Sigmoid colon (tissue), 7 donors: Measurements from ENCODE around the gene GYG1. TPM values are rescaled to one million over a fixed set of nuclear protein-coding genes. Genes with fewer than 3 reads are reported as not detected.

Source experiments
- DNase-seq: peaks from one replicate; pipeline ENCODE4 v3.0.0-alpha.2; 2019
- H3K27ac ChIP-seq, 4 donors: fragments of 200-600 bp; sonication (generic); one replicate each; pipeline ENCODE4 v1.5.1; 2016 to 2019; ENCODE audit warnings: mild to moderate bottlenecking in 1 of 4
- H3K27me3 ChIP-seq, 3 donors: fragments of 200-600 bp; sonication (generic); one replicate each; pipeline ENCODE4 v1.5.1; 2019; ENCODE audit warnings: mild to moderate bottlenecking in 1 of 3
- H3K36me3 ChIP-seq, 4 donors: fragments of 200-600 bp; sonication (generic); one replicate each; pipeline ENCODE4 v1.5.1; 2016 to 2019
- H3K4me1 ChIP-seq, 4 donors: fragments of 200-600 bp; sonication (generic); one replicate each; pipeline ENCODE4 v1.5.1; 2017 to 2019
- H3K4me3 ChIP-seq, 4 donors: fragments of 200-600 bp; sonication (generic); one replicate each; pipeline ENCODE4 v1.5.1; 2017 to 2019; ENCODE audit warnings: mild to moderate bottlenecking in 2 of 4, moderate library complexity in 1 of 4
- H3K9me3 ChIP-seq, 4 donors: fragments of 200-600 bp in 3 of 4; sonication (generic) in 3 of 4; one replicate each; pipeline versions ENCODE4 v1.5.1 to v1.6.1; 2013 to 2019
- CTCF ChIP-seq, 4 experiments: fragments of 450-650 bp in 3 of 4; fragments of 200-600 bp in 1 of 4; IDR thresholded peaks; one replicate each; pipeline ENCODE4 v1.5.1; 2016 to 2019; ENCODE audit warnings: antibody characterized with exemption in 4 of 4, mild to moderate bottlenecking in 3 of 4, moderate library complexity in 2 of 4
- EP300 ChIP-seq, 4 donors: sonication (generic); formaldehyde crosslinking; IDR thresholded peaks; one replicate each; pipeline ENCODE4 v1.6.1; 2017; ENCODE audit warnings: antibody characterized with exemption in 4 of 4
- POLR2A ChIP-seq, 2 donors: fragments of 450-650 bp; IDR thresholded peaks; one replicate each; pipeline ENCODE4 v1.6.1; 2016; ENCODE audit warnings: antibody characterized with exemption in 2 of 2, mild to moderate bottlenecking in 2 of 2, moderate library complexity in 2 of 2
- POLR2AphosphoS5 ChIP-seq, 4 donors: sonication (generic); formaldehyde crosslinking; IDR thresholded peaks; one replicate each; pipeline ENCODE4 v1.6.1; 2017; ENCODE audit warnings: antibody characterized with exemption in 4 of 4
- WGBS, 2 donors: extraction: QIAGEN DNeasy Blood & Tissue Kit; methylation state at CpG; one replicate each; pipeline ENCODE4 v1.1.7; 2013; 5-methylcytosine and 5-hydroxymethylcytosine counted together
- intact Hi-C: fragments of 100-400 bp; cut with DNase I; formaldehyde crosslinking; loops from one replicate; pipeline ENCODE4 v1.15.1; 2023
- polyA plus RNA-seq, 3 donors: library from polyadenylated mRNA; stranded (reverse); fragments of 200-250 nt; gene quantifications; one replicate each; pipeline ENCODE4 v1.2.3, GENCODE V29; 2013
- total RNA-seq, 4 donors: library from RNA; depleted of rRNA; stranded (reverse); fragments of >200 nt; gene quantifications; one replicate each; pipeline ENCODE4 v1.1.0, GENCODE V29; 2016
- donor health status: healthy with polysubstance abuse.
- donor health status: Bipolar disorder and iron deficiency.
- donor health status: healthy.

GYG1 gene
- total and polyA plus RNA-seq, 7 donors: 31.8 to 213 (median 142) TPM

DNA sequence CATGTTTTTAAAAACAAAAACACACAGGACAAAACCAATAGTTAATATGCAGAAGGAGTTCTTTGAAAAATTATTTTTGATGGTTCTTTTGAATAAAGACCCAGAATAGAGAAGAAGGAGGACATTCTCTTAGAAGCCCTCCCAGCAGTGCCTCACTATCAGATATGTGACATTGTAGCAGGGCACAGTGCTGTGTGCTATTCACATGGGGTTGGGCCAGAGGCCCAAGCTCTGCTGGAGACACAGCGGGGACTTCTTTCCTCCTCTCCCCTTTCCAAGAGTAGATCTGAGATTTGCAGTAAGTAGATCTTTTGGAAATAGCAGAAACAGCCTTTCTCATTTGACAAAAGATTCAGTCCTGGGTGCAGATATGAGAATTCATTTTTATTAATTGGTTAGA, 6.3 kb downstream of the GYG1 start:
- DNase-seq: no peak
- no peak overlapping the region for H3K4me3 ChIP-seq
- no peak for TF ChIP-seq EP300 (IDR thresholded peaks at IDR 0.05)
- no peak for TF ChIP-seq CTCF (IDR thresholded peaks at IDR 0.05)
- no peaks in the 10 kb centered on the region for H3K27me3 ChIP-seq
- peak overlapping the region in 1 of 4 donors; percentile 4 for H3K27ac ChIP-seq
- H3K4me1 ChIP-seq: peaks cover 0 to 75% (median 51%) of the 10 kb centered on the region in 4 donors
- 98 to 100% methylated on average over 1 of the region's 1 CpG for WGBS, 2 donors
- peaks cover 5 to 78% (median 30%) of the 10 kb centered on the region in 4 donors for H3K36me3 ChIP-seq
- no peaks in the 10 kb centered on the region for H3K9me3 ChIP-seq
- intact Hi-C loops: loop anchor here (10.0 kb wide), 1 partner anchor 87 kb away; the partner anchor contains the start of gene HLTF

GRCh38 chr3:148998297-148998696, 7.0 kb downstream of the GYG1 start:
- Histone ChIP-seq H3K9me3 (no peaks in the 10 kb centered on the region), H3K27me3 (no peaks in the 10 kb centered on the region), H3K4me1 (peaks cover 0 to 68% (median 44%) of the 10 kb centered on the region in 4 donors), H3K27ac (peak overlapping the region in 2 of 4 donors; percentile 43 to 46), H3K4me3 (no peak overlapping the region), H3K36me3 (peaks cover 5 to 78% (median 30%) of the 10 kb centered on the region in 4 donors)
- TF ChIP-seq POLR2A (IDR thresholded peaks at IDR 0.05) (no peak), CTCF (IDR thresholded peaks at IDR 0.05) (no peak), EP300 (IDR thresholded peaks at IDR 0.05) (no peak), POLR2AphosphoS5 (IDR thresholded peaks at IDR 0.05) (no peak)
- intact Hi-C loops: loop anchor here (10.0 kb wide), 1 partner anchor 87 kb away; the partner anchor contains the start of gene HLTF
- WGBS, 2 donors: 97 to 98% methylated on average over 5 of the region's 5 CpGs
- no peak for DNase-seq

DNA sequence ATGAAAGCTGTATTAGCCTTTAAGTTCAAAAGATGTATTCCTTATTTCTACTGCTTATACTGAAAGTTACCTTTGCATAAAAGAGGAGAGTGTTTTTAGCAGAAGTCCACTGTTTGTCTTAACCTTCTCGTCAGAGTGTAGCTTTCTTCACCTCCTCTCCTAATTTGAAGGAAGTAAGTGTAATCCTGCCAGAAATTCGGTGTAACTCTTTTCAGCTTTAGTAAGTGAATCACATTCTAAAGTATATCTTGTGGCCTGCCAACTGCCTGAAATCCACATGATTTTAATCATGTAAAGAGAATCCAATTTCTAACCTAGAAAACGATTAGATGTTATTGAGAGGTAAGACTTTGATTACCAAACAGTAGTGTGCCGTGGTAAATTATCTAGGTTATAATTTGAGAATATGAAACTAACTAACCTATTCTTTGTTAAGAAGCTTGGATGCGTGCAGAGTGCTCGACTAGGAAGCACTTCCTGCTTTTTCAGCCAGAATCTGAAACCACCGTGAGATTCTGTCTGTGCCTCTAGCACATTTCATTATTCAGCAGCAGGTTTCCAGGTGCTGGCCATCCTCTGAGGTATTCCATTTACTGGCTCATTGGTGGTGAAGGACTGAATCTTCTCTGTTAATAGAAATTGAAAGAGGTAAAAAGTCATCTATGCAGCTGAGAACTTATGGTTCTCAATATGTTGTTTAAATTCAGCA, 7.5 kb downstream of the GYG1 start:
- no peak for DNase-seq
- Histone ChIP-seq H3K4me1 (peaks cover 0 to 66% (median 41%) of the 10 kb centered on the region in 4 donors), H3K4me3 (no peak overlapping the region), H3K36me3 (peaks cover 10 to 82% (median 30%) of the 10 kb centered on the region in 4 donors), H3K27ac (peak overlapping the region in 2 of 4 donors; percentile 43 to 46), H3K27me3 (no peaks in the 10 kb centered on the region), H3K9me3 (no peaks in the 10 kb centered on the region)
- WGBS, 2 donors: 61 to 75% methylated on average over 7 of the region's 7 CpGs
- intact Hi-C loops: loop anchor here (10.0 kb wide), 1 partner anchor 86 kb away; the partner anchor contains the start of gene HLTF
- TF ChIP-seq EP300 (IDR thresholded peaks at IDR 0.05) (no peak), POLR2AphosphoS5 (IDR thresholded peaks at IDR 0.05) (no peak), POLR2A (IDR thresholded peaks at IDR 0.05) (no peak), CTCF (IDR thresholded peaks at IDR 0.05) (no peak)

DNA sequence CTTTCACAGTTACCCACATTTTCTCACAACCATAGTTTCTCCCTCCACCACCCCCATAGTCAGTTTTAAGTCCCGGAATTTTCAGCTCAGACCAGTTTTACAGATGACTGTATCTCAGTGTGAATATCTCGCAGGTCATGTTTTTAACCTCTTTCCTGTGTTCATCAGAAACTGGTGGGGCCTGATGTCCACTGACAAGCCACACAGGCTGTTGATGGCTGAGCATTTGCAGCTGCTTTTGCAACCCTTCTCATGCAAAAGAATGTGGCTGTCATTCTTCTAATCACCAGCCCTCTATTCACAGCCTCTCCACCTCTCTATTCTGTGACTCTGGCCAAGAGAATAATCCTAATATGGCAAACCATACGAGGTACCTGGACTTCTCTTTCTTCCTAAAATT, 8.5 kb downstream of the GYG1 start:
- peaks cover 10 to 79% (median 27%) of the 10 kb centered on the region in 4 donors for H3K36me3 ChIP-seq
- 87% methylated on average over 3 of the region's 3 CpGs for WGBS, 2 donors
- TF ChIP-seq EP300 (IDR thresholded peaks at IDR 0.05) (no peak), POLR2A (IDR thresholded peaks at IDR 0.05) (no peak), POLR2AphosphoS5 (IDR thresholded peaks at IDR 0.05) (no peak), CTCF (IDR thresholded peaks at IDR 0.05) (no peak)
- no peak overlapping the region for H3K4me3 ChIP-seq
- no peaks in the 10 kb centered on the region for H3K27me3 ChIP-seq
- H3K9me3 ChIP-seq: no peaks in the 10 kb centered on the region
- H3K27ac ChIP-seq: peak overlapping the region in 1 of 4 donors; percentile 46
- intact Hi-C loops: loop anchor here (10.0 kb wide), 1 partner anchor 85 kb away; the partner anchor contains the start of gene HLTF
- no peak for DNase-seq
- H3K4me1 ChIP-seq: peaks cover 0 to 69% (median 37%) of the 10 kb centered on the region in 4 donors
